Upper lobe of left lung (tissue), 6 donors: Measurements from ENCODE around the gene MLLT3. TPM values are rescaled to one million over a fixed set of nuclear protein-coding genes. Genes with fewer than 3 reads are reported as not detected.

ENCODE experiments used
- ATAC-seq, 2 donors: fragments of 200-7000 bp; cut with Tn5 transposase; one replicate each; pipeline ENCODE4 v1.9.1; 2022; ENCODE audit warnings: mild to moderate bottlenecking in 2 of 2, moderate library complexity in 2 of 2; ENCODE audit not compliant: low FRiP score in 2 of 2
- DNase-seq, 2 donors: peaks; one replicate each; pipeline ENCODE4 v3.0.0-alpha.2; 2019 to 2020
- H3K27ac ChIP-seq, 4 donors: fragments of 200-600 bp; sonication (generic); one replicate each; pipeline ENCODE4 v1.5.1; 2016 to 2019
- H3K27me3 ChIP-seq, 4 donors: fragments of 200-600 bp; sonication (generic); one replicate each; pipeline ENCODE4 v1.5.1; 2017 to 2019
- H3K36me3 ChIP-seq, 4 donors: fragments of 200-600 bp; sonication (generic); one replicate each; pipeline ENCODE4 v1.5.1; 2016 to 2019
- H3K4me1 ChIP-seq, 4 donors: fragments of 200-600 bp; sonication (generic); one replicate each; pipeline ENCODE4 v1.5.1; 2018 to 2019
- H3K4me3 ChIP-seq, 4 donors: fragments of 200-600 bp; sonication (generic); one replicate each; pipeline ENCODE4 v1.5.1; 2017 to 2019; ENCODE audit warnings: mild to moderate bottlenecking in 2 of 4, moderate library complexity in 1 of 4
- H3K9me3 ChIP-seq, 4 donors: fragments of 200-600 bp; sonication (generic); one replicate each; pipeline ENCODE4 v1.5.1; 2018 to 2019
- CTCF ChIP-seq, 6 experiments: fragments of 450-650 bp in 4 of 6; fragments of 200-600 bp in 2 of 6; sonication (generic) in 2 of 6; IDR thresholded peaks; one replicate each; pipeline ENCODE4 v1.5.1; 2016 to 2019; ENCODE audit warnings: antibody characterized with exemption in 6 of 6
- EP300 ChIP-seq, 4 donors: sonication (generic); formaldehyde crosslinking; IDR thresholded peaks; one replicate each; pipeline ENCODE4 v1.5.1; 2017; ENCODE audit warnings: antibody characterized with exemption in 4 of 4, control low read depth in 2 of 4
- POLR2A ChIP-seq, 4 donors: fragments of 450-650 bp; IDR thresholded peaks; one replicate each; pipeline ENCODE4 v1.5.1; 2016 to 2017; ENCODE audit warnings: antibody characterized with exemption in 4 of 4, mild to moderate bottlenecking in 2 of 4
- POLR2AphosphoS5 ChIP-seq, 2 donors: sonication (generic); formaldehyde crosslinking; IDR thresholded peaks; one replicate each; pipeline ENCODE4 v1.5.1; 2017; ENCODE audit warnings: antibody characterized with exemption in 2 of 2
- WGBS, 2 donors: methylation state at CpG; one replicate each; pipeline ENCODE4 v1.1.5; 2017 to 2018; 5-methylcytosine and 5-hydroxymethylcytosine counted together
- total RNA-seq, 6 donors: library from RNA; depleted of rRNA in 4 of 6; stranded (reverse); fragments of >200 nt in 4 of 6; gene quantifications; one replicate each; pipeline versions ENCODE4 v1.1.0 to v1.2.1, GENCODE V29; 2016 to 2021
- donor health status: DM: no; HTN: no; CAD: no; lungs with moderate emphysema.
- donor health status: DM: no; HTN: yes; CAD: no; lungs with severe emphysema.

Gene MLLT3
- total RNA-seq, 6 donors from 2014 or later: 13.8 to 30.4 (median 20.9) TPM

DNA sequence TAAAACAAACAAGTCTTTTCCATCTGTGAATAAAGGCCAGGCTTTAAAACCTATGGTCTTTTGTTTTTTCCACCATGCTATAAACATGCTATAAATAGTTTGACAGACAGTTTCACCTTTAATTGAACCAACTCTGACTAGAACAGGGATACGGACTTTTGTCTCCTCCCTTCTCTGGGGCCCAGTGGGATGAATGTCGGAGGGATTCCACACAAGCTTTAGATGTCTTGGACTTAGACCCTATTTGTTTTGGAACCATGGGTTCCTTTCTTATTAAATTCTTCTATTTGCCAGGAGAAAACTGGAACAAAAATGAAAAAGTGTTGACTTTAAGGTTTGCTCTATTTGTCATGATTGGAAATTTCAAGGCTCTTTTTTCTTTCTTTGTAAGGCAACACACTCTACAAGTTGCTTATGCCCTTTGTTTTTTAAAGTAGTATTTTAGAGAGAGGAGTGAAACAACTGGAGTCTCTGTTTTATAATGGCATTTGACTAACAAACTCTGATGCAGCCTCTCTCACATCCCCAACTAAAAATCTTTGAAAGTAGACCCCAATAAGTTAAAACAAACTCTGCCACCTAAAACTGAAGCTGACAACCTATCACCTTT, 145.3 kb downstream of the MLLT3 start:
- H3K27ac ChIP-seq: no peak overlapping the region
- H3K9me3 ChIP-seq: no peaks in the 10 kb centered on the region
- H3K4me3 ChIP-seq: no peak overlapping the region
- DNase-seq (no peak), ATAC-seq (peak in 1 of 2 donors; percentile 26)
- peaks cover 0 to 15% (median 13%) of the 10 kb centered on the region in 4 donors for H3K4me1 ChIP-seq
- H3K36me3 ChIP-seq: no peaks in the 10 kb centered on the region
- 30 to 69% methylated on average over 2 of the region's 2 CpGs for WGBS, 2 donors
- no peaks in the 10 kb centered on the region for H3K27me3 ChIP-seq
- TF ChIP-seq CTCF (IDR thresholded peaks at IDR 0.05): no peak
- TF ChIP-seq EP300 (IDR thresholded peaks at IDR 0.05): no peak
- TF ChIP-seq POLR2A (IDR thresholded peaks at IDR 0.05): no peak
- no peak for TF ChIP-seq POLR2AphosphoS5 (IDR thresholded peaks at IDR 0.05)

DNA sequence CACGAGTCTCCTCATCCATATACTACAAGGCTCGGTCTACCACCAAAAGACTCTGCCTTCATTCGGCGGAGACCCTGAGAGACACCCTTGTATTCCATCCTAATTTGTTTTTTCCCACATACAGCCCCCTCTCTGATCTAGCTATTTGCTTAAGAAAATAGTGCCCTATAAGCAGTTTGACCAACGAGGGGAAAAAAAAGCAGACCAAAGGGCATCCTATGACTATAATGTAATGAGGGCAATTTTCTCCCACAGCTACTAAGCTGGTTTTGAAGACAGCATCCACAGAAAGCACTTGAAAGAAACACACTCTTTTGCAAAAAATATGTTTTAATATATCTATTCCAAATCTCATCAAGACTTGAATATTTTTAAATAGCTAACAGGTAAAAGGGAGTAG, 147.8 kb downstream of the MLLT3 start:
- H3K9me3 ChIP-seq: no peaks in the 10 kb centered on the region
- DNase-seq (no peak), ATAC-seq (no peak)
- no peaks in the 10 kb centered on the region for H3K36me3 ChIP-seq
- H3K27me3 ChIP-seq: no peaks in the 10 kb centered on the region
- H3K4me1 ChIP-seq: peaks cover 0 to 15% (median 13%) of the 10 kb centered on the region in 4 donors
- no peak for TF ChIP-seq CTCF (IDR thresholded peaks at IDR 0.05)
- no peak for TF ChIP-seq POLR2A (IDR thresholded peaks at IDR 0.05)
- TF ChIP-seq EP300 (IDR thresholded peaks at IDR 0.05): no peak
- no peak for TF ChIP-seq POLR2AphosphoS5 (IDR thresholded peaks at IDR 0.05)
- H3K27ac ChIP-seq: no peak overlapping the region
- no peak overlapping the region for H3K4me3 ChIP-seq
- WGBS, 2 donors: 97 to 98% methylated on average over 5 of the region's 5 CpGs

DNA sequence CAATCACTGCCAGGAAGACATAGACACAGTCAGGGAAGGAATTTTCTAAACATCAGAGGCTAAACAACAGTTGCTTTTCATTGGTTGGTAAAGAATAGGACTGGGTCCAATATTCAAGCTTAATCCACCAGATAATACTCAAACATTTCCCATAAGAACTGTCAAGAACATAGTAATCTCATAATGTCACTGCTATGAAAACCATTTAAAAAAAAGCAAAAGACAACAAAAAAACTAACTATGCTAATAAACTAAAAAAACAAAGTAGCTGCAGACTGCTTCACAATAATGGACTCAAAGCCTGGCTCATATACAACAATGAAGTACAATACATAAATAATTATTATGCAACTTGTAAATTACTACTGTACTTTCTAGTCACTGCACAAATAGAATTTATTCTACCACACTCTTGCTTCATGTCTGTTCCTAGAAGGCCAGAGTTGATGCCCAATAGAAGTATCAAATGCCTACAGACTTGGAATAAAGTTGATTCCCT, 148.7 kb downstream of the MLLT3 start:
- ATAC-seq: peak in 1 of 2 donors; percentile 26
- TF ChIP-seq CTCF (IDR thresholded peaks at IDR 0.05): no peak
- no peak for TF ChIP-seq POLR2AphosphoS5 (IDR thresholded peaks at IDR 0.05)
- TF ChIP-seq EP300 (IDR thresholded peaks at IDR 0.05): no peak
- TF ChIP-seq POLR2A (IDR thresholded peaks at IDR 0.05): no peak
- Histone ChIP-seq H3K4me1 (peaks cover 0 to 15% (median 13%) of the 10 kb centered on the region in 4 donors), H3K27ac (no peak overlapping the region), H3K36me3 (no peaks in the 10 kb centered on the region), H3K9me3 (no peaks in the 10 kb centered on the region), H3K27me3 (no peaks in the 10 kb centered on the region), H3K4me3 (no peak overlapping the region)
- DNase-seq: no peak

DNA sequence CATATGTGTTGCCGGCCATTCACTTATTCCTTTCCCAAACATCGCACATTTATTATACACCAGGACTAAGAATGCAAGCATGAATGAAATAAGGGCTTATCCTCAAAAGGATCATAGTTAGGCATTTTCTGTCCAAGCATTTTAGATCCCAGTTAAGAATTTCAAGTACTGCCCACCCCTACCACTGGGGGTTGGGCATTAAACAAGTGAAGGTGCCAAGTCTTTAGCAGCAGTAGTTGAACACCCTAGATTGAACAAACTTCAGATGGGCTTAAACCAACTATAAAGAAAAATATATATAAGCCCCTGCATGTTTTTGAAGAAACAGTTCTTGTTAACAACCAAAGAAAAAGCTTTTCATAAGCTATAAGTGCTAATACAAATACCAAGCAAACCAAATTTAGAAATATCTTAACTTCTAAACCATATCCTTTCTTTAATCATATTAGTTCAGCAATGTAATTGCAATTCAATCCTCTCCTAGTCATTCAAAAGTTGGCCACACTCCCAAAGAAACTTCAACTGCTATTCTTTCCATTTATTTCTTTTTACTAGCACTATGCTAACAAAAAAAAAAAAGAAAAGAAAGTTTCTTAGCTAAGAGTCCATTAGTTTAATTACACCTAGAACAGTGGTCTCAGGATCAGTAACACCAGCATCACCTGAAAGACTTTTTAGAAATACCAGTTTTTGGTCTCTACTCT, 149.8 kb downstream of the MLLT3 start:
- Histone ChIP-seq H3K4me3 (no peak overlapping the region), H3K4me1 (peaks cover 0 to 15% (median 13%) of the 10 kb centered on the region in 4 donors), H3K9me3 (no peaks in the 10 kb centered on the region), H3K27me3 (no peaks in the 10 kb centered on the region), H3K27ac (no peak overlapping the region), H3K36me3 (no peaks in the 10 kb centered on the region)
- DNase-seq: no peak
- TF ChIP-seq EP300 (IDR thresholded peaks at IDR 0.05) (no peak), POLR2AphosphoS5 (IDR thresholded peaks at IDR 0.05) (no peak)
- ATAC-seq: no peak
- WGBS, 2 donors: 76 to 83% methylated on average over 2 of the region's 2 CpGs

DNA sequence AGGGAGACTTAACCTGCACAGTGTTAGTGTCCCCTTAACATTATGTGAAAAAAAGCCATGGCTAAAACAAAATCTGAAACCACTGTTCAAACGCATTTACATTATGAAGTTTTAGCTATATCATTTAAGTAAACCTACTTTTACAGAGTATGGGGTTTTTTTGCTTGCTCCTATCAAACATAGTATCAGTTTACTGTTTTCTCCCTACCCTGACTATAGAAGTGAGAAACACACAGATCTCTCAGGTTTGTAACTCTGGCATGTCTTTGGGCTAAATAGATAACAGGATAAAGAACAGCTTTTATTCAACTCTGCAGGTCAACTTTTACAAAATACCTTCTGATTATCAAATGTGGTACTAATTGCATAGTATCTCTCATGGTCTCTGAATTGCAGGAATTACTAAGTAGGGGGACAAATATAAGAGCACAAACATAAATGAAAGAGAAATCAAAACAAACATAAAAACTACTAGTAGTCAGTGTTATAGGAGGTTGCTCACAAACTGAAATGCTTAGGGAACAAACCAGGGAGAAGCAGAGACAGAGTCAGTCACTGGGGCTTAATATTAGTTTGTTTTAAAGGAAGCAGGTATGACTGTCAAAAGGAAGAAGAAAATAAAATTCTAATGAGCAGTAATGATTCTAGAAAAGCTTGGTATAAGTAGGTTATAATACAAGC, 155.8 kb downstream of the MLLT3 start:
- Histone ChIP-seq H3K36me3 (no peaks in the 10 kb centered on the region), H3K4me3 (no peak overlapping the region), H3K27ac (no peak overlapping the region), H3K27me3 (no peaks in the 10 kb centered on the region), H3K4me1 (peaks cover 0 to 4% (median 0%) of the 10 kb centered on the region in 4 donors), H3K9me3 (no peaks in the 10 kb centered on the region)
- 83 to 93% methylated on average over 1 of the region's 1 CpG for WGBS, 2 donors
- no peak for TF ChIP-seq POLR2AphosphoS5 (IDR thresholded peaks at IDR 0.05)
- no peak for TF ChIP-seq EP300 (IDR thresholded peaks at IDR 0.05)
- no peak for TF ChIP-seq POLR2A (IDR thresholded peaks at IDR 0.05)
- TF ChIP-seq CTCF (IDR thresholded peaks at IDR 0.05): no peak
- ATAC-seq: no peak
- DNase-seq: no peak
